DOHH2 (cell line): ENCODE results near the gene HOXA9.
A peak's percentile ranks its signal among the peaks of the same experiment; 100 is the strongest.

ENCODE experiments used
- H3F3A ChIP-seq: fragments of 200-600 bp; sonication (generic), shearing (Covaris generic); 2 replicates; pipeline ENCODE4 v1.6.0; 2016; ENCODE audit warnings: antibody characterized with exemption, mild to moderate bottlenecking; ENCODE audit not compliant: control insufficient read depth, insufficient read depth
- H3K27ac ChIP-seq: fragments of 200-600 bp; sonication (generic); 2 replicates; pipeline ENCODE4 v1.5.1; 2014; ENCODE audit warnings: low read depth, mild to moderate bottlenecking, low read length, moderate library complexity
- H3K27me3 ChIP-seq: fragments of 200-600 bp; sonication (generic); 2 replicates; pipeline ENCODE4 v1.6.1; 2014; ENCODE audit warnings: mild to moderate bottlenecking, low read length, mixed read lengths; ENCODE audit not compliant: control insufficient read depth
- H3K36me3 ChIP-seq: fragments of 200-600 bp; sonication (generic); 2 replicates; pipeline ENCODE4 v1.6.1; 2014; ENCODE audit warnings: mild to moderate bottlenecking, low read length, moderate library complexity, mixed read lengths; ENCODE audit not compliant: control insufficient read depth
- H3K4me1 ChIP-seq: fragments of 200-600 bp; sonication (generic); 2 replicates; pipeline ENCODE4 v1.6.1; 2014; ENCODE audit warnings: mild to moderate bottlenecking, low read length, mixed read lengths; ENCODE audit not compliant: control insufficient read depth
- H3K4me2 ChIP-seq: fragments of 200-600 bp; sonication (generic); 2 replicates; pipeline ENCODE4 v1.6.0; 2014; ENCODE audit warnings: mild to moderate bottlenecking, low read length, moderate library complexity
- H3K4me3 ChIP-seq: fragments of 200-600 bp; sonication (generic); 2 replicates; pipeline ENCODE4 v1.5.1; 2014; ENCODE audit warnings: mild to moderate bottlenecking, low read length, mixed read lengths
- H3K79me2 ChIP-seq: fragments of 200-600 bp; sonication (generic); 2 replicates; pipeline ENCODE4 v1.6.1; 2014; ENCODE audit warnings: mild to moderate bottlenecking, low read length, mixed read lengths; ENCODE audit not compliant: control insufficient read depth
- H3K9me2 ChIP-seq: fragments of 200-600 bp; sonication (generic); replicated peaks from 2 replicates; pipeline ENCODE4 v1.6.1; 2014; ENCODE audit warnings: mild to moderate bottlenecking, low read length, mixed read lengths; ENCODE audit not compliant: control insufficient read depth
- H3K9me3 ChIP-seq: fragments of 200-600 bp; sonication (generic); 2 replicates; pipeline ENCODE4 v1.6.1; 2014; ENCODE audit warnings: antibody characterized with exemption, low read length, mixed read lengths; ENCODE audit not compliant: control insufficient read depth, insufficient read depth
- H4K20me1 ChIP-seq: fragments of 200-600 bp; sonication (generic); 2 replicates; pipeline ENCODE4 v1.6.0; 2014; ENCODE audit warnings: low read depth, mild to moderate bottlenecking, antibody characterized with exemption, low read length, moderate library complexity; ENCODE audit not compliant: control insufficient read depth, insufficient read depth
- CTCF ChIP-seq: fragments of 200-600 bp; sonication (generic); IDR thresholded peaks from one replicate; pipeline ENCODE4 v1.5.1; 2014; ENCODE audit warnings: antibody characterized with exemption, mild to moderate bottlenecking, low read depth, low read length; ENCODE audit not compliant: poor library complexity, severe bottlenecking
- EZH2phosphoT487 ChIP-seq: fragments of 200-600 bp; sonication (generic); IDR thresholded peaks from 2 replicates; pipeline ENCODE4 v1.6.1; 2017; ENCODE audit warnings: borderline replicate concordance, mild to moderate bottlenecking, antibody characterized with exemption, low read length, moderate library complexity, mixed read lengths

Gene HOXA9

GRCh38 chr7:27154901-27155815 lies 10.2 kb downstream of the HOXA9 start:
- Histone ChIP-seq H3K27ac (no peak overlapping the region), H3K4me2 (peak overlapping the region; percentile 13; the same call in 1 of the 2 replicates), H3K27me3 (peaks cover 83% of the 10 kb centered on the region)

GRCh38 chr7:27154369-27154768 lies 11.0 kb downstream of the HOXA9 start:
- H3K9me2 ChIP-seq = no peaks in the 10 kb centered on the region
- H3K27me3 ChIP-seq = peaks cover 77% of the 10 kb centered on the region
- no peak overlapping the region for H3K4me3 ChIP-seq
- no peaks in the 10 kb centered on the region for H3K9me3 ChIP-seq
- H3K4me2 ChIP-seq = no peak overlapping the region
- TF ChIP-seq EZH2phosphoT487 = no peak; the same call in 1 of the 2 replicates
- TF ChIP-seq CTCF = no peak
- peaks cover 34% of the 10 kb centered on the region for H3K4me1 ChIP-seq
- no peaks in the 10 kb centered on the region for H4K20me1 ChIP-seq
- no peaks in the 10 kb centered on the region for H3K36me3 ChIP-seq
- H3K79me2 ChIP-seq = no peaks in the 10 kb centered on the region
- no peaks in the 10 kb centered on the region for H3F3A ChIP-seq
- no peak overlapping the region for H3K27ac ChIP-seq

More at GRCh38 chr7:27154901-27155815, 10.2 kb downstream of the HOXA9 start:
- Histone ChIP-seq H3F3A (no peaks in the 10 kb centered on the region), H3K9me2 (no peaks in the 10 kb centered on the region), H3K4me3 (no peak overlapping the region), H3K79me2 (no peaks in the 10 kb centered on the region), H4K20me1 (no peaks in the 10 kb centered on the region), H3K36me3 (no peaks in the 10 kb centered on the region), H3K9me3 (no peaks in the 10 kb centered on the region), H3K4me1 (peaks cover 32% of the 10 kb centered on the region)
- TF ChIP-seq CTCF (no peak), EZH2phosphoT487 (no peak; the same call in 1 of the 2 replicates)

GRCh38 chr7:27153526-27153925 lies 11.8 kb downstream of the HOXA9 start:
- Histone ChIP-seq H3K79me2 (no peaks in the 10 kb centered on the region), H3F3A (no peaks in the 10 kb centered on the region), H3K4me1 (peaks cover 39% of the 10 kb centered on the region), H3K27me3 (peaks cover 71% of the 10 kb centered on the region), H3K9me3 (no peaks in the 10 kb centered on the region), H3K9me2 (no peaks in the 10 kb centered on the region), H3K4me3 (no peak overlapping the region), H3K4me2 (no peak overlapping the region), H3K36me3 (no peaks in the 10 kb centered on the region), H4K20me1 (no peaks in the 10 kb centered on the region), H3K27ac (no peak overlapping the region)
- no peak for TF ChIP-seq CTCF
- no peak for TF ChIP-seq EZH2phosphoT487
